ENCODE results near the gene MAPK12. TPM values are rescaled to one million over a fixed set of nuclear protein-coding genes. Genes with fewer than 3 reads are reported as not detected.
A peak's percentile ranks its signal among the peaks of the same experiment; 100 is the strongest.

Gene MAPK12
- total and polyA plus RNA-seq, 2 of the 8 experiments (the other 6 are each of a cell fraction or from before 2014, with no cell fraction given), result 17.3 to 20.3 TPM

DNA sequence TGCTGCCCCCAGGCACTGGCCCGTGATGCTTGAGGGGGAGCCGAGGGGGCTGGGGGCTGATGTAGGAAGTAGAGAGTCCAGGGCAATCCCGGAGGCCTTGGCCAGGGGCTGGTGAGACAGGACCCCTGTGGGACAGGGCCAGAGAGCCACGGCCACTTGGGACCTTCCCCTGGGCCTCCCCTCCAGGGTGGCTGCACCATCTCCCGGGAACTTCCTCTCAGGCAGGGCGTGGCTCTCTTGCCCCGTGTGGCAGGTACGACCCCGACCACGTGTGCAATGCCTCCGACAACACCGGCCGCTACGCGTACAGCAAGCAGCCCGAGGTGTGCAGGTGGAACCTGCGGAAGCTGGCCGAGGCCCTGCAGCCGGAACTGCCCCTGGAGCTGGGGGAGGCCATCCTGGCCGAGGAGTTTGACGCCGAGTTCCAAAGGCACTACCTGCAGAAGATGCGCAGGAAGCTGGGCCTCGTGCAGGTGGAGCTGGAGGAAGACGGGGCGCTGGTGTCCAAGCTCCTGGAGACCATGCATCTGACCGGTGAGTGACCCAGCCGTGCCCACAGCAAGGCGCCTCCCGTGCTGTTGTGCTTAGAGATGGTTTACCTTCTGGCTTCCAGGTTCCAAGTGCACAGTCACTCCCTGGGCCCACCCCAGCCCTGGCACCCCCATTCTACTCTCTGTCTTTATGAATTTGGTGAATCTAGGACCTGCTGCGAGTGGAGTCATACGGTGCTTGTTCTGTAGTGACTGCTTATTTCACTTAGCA lies 50.9 kb downstream of the MAPK12 start:
- H3K9me3 ChIP-seq (ENCODE audit: insufficient read depth in 2 of 2, low read depth in 1 of 2, low read length in 1 of 2), result no peaks in the 10 kb centered on the region
- CTCF ChIA-PET (ENCODE audit: partially characterized antibody), result interaction anchor here (0.8 to 3.4 kb wide), 10 partner anchors 20 to 337 kb away, joined by 3 to 20 read pairs (median 4); no protein-coding TSS in a partner anchor
- no peak overlapping the region for H2BK12ac ChIP-seq (ENCODE audit: low read depth, low read length)
- H3K23ac ChIP-seq (ENCODE audit: insufficient read length), result no peak overlapping the region
- TF ChIP-seq, protein P1, sequence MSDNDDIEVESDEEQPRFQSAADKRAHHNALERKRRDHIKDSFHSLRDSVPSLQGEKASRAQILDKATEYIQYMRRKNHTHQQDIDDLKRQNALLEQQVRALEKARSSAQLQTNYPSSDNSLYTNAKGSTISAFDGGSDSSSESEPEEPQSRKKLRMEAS (IDR thresholded peaks at IDR 0.05), result no peak
- no peak for TF ChIP-seq CBX8 (IDR thresholded peaks at IDR 0.05; ENCODE audit: borderline replicate concordance, low read depth, low read length)
- TF ChIP-seq JUN (IDR thresholded peaks at IDR 0.05; ENCODE audit: low read depth, low read length), result no peak
- no peak for TF ChIP-seq RFX5 (IDR thresholded peaks at IDR 0.05; ENCODE audit: borderline replicate concordance, low read depth, low read length)
- TF ChIP-seq POLR2AphosphoS5 (IDR thresholded peaks at IDR 0.05; ENCODE audit: low read depth, low read length), result no peak
- no peak for TF ChIP-seq EZH2 (IDR thresholded peaks at IDR 0.05; ENCODE audit: low read depth, low read length, severe bottlenecking)
- TF ChIP-seq CEBPB (IDR thresholded peaks at IDR 0.05; ENCODE audit: low read depth, low read length), result no peak
- TF ChIP-seq TAF7 (optimal IDR thresholded peaks at IDR 0.05; ENCODE audit: borderline replicate concordance, low read depth, low read length), result no peak
- TF ChIP-seq PHF8 (conservative IDR thresholded peaks at IDR 0.05; ENCODE audit: low read depth, low read length), result no peak
- TF ChIP-seq POU5F1 (IDR thresholded peaks at IDR 0.05; ENCODE audit: low read depth, low read length), result no peak
- TF ChIP-seq RAD21 (IDR thresholded peaks at IDR 0.05 in 1 of 2, conservative IDR thresholded peaks at IDR 0.05 in 1 of 2; ENCODE audit: low read depth in 2 of 2, low read length in 2 of 2), result no peak
- no peak overlapping the region for H2BK120ac ChIP-seq (replicated peaks; ENCODE audit: low read depth, low read length)
- H3K27ac ChIP-seq (ENCODE audit: low read depth, low read length), result no peak overlapping the region
- H4K5ac ChIP-seq (ENCODE audit: insufficient read length, low read depth, low read length), result no peak overlapping the region
- WGBS, 2 experiments (ENCODE audit: extremely low coverage in 1 of 2, insufficient coverage in 1 of 2, insufficient read length in 1 of 2, insufficient replicate concordance in 2 of 2, low coverage in 1 of 2, low lambda C conversion rate in 2 of 2, missing lambda C conversion rate in 1 of 2), result 95% methylated on average over 30 of the region's 32 CpGs; no CpG with 5 or more reads in 1 of the 2 experiments
- DNase-seq (ENCODE audit: low read depth in 1 of 2, low spot score in 2 of 2) (no peak), FAIRE-seq (no peak)
- peaks cover 5% of the 10 kb centered on the region; the same call in 1 of the 2 replicates for H3K79me1 ChIP-seq (ENCODE audit: low read depth, low read length)
- peaks cover 0 to 3% (median 1%) of the 10 kb centered on the region in 4 experiments; a peak in 2 of 7 replicates for H3K4me1 ChIP-seq (replicated peaks in 1 of 4; ENCODE audit: control insufficient read depth in 3 of 4, insufficient read depth in 4 of 4, low read length in 3 of 4)
- H2BK15ac ChIP-seq (ENCODE audit: low read length), result no peak overlapping the region
- H3K4me3 ChIP-seq (ENCODE audit: extremely low read depth in 1 of 4, insufficient read depth in 2 of 4, low read depth in 3 of 4, low read length in 4 of 4), result no peak overlapping the region
- H3K9ac ChIP-seq (replicated peaks in 1 of 4; ENCODE audit: extremely low read depth in 1 of 4, low read depth in 3 of 4, low read length in 3 of 4), result no peak overlapping the region
- no peaks in the 10 kb centered on the region for H3K23me2 ChIP-seq (ENCODE audit: low read depth, low read length)
- no peak overlapping the region for H2BK5ac ChIP-seq (ENCODE audit: low read depth, low read length)
- peak overlapping the region; percentile 74 for H4K8ac ChIP-seq (ENCODE audit: extremely low read depth, insufficient read depth, low read length)
- peaks cover 8 to 24% of the 10 kb centered on the region in 2 experiments for H4K20me1 ChIP-seq (replicated peaks in 1 of 2; ENCODE audit: control insufficient read depth in 1 of 2, insufficient read depth in 2 of 2, low read length in 2 of 2)
- H4K91ac ChIP-seq (replicated peaks; ENCODE audit: insufficient read length, low read length), result no peak overlapping the region
- H3K79me2 ChIP-seq (ENCODE audit: control insufficient read depth in 1 of 2, insufficient read depth in 2 of 2, low read length in 2 of 2), result peaks cover 0 to 13% of the 10 kb centered on the region in 2 experiments; a peak in 1 of 4 replicates
- H3K4ac ChIP-seq (replicated peaks; ENCODE audit: insufficient read length, low read depth, low read length), result no peak overlapping the region
- H2AK5ac ChIP-seq (ENCODE audit: low read depth, low read length), result no peak overlapping the region
- H2BK20ac ChIP-seq (ENCODE audit: low read length), result no peak overlapping the region
- peaks cover 4 to 32% (median 21%) of the 10 kb centered on the region in 4 experiments; a peak in 7 of 8 replicates for H3K36me3 ChIP-seq (ENCODE audit: control insufficient read depth in 2 of 4, insufficient read depth in 4 of 4, low read length in 3 of 4)
- H3K14ac ChIP-seq (ENCODE audit: insufficient read length), result no peak overlapping the region
- H3K18ac ChIP-seq (ENCODE audit: extremely low read depth, low read length), result no peak overlapping the region
- no peak overlapping the region for H2AFZ ChIP-seq (ENCODE audit: low read length)
- H3K56ac ChIP-seq (replicated peaks; ENCODE audit: insufficient read length, low read depth, low read length), result no peak overlapping the region
- POLR2A ChIA-PET (ENCODE audit: partially characterized antibody), result interaction anchor here (1.5 kb wide), 1 partner anchor 9 kb away, joined by 4 read pairs; no protein-coding TSS in a partner anchor
- no peak overlapping the region for H3K4me2 ChIP-seq (ENCODE audit: insufficient read depth in 1 of 2, low read depth in 2 of 2, low read length in 2 of 2)
- H3K27me3 ChIP-seq (replicated peaks in 1 of 4; ENCODE audit: control insufficient read depth in 3 of 4, extremely low read depth in 1 of 4, insufficient read depth in 3 of 4, low read length in 3 of 4), result no peaks in the 10 kb centered on the region

All from H1 (cell line).